HepG2 (cell line): Measurements from ENCODE around the gene CCT6A. TPM values are rescaled to one million over a fixed set of nuclear protein-coding genes. Genes with fewer than 3 reads are reported as not detected.

ENCODE experiments used
- ATF7-NPFF ChIP-seq: sonication (generic); formaldehyde crosslinking; IDR thresholded peaks from 2 replicates; pipeline ENCODE4 v1.8.1; 2023; ENCODE audit warnings: mild to moderate bottlenecking, low read depth, missing genetic modification reagents, moderate library complexity
- CREB1 ChIP-seq, 2 experiments: fragments of 450-650 bp in 1 of 2; IDR thresholded peaks; 2 replicates each; pipeline ENCODE4 v1.6.1; 2016 to 2017; ENCODE audit warnings: control low read depth in 1 of 2, mild to moderate bottlenecking in 1 of 2, missing compliant biosample characterization in 1 of 2, missing genetic modification characterization in 1 of 2
- CREM ChIP-seq, 2 experiments: sonication (generic) in 1 of 2; formaldehyde crosslinking in 1 of 2; IDR thresholded peaks; 2 replicates each; pipeline versions ENCODE4 v1.4.0 to v1.6.1; 2016 to 2020; ENCODE audit warnings: antibody characterized with exemption in 1 of 2, mild to moderate bottlenecking in 1 of 2, missing genetic modification reagents in 1 of 2
- ETV6 ChIP-seq: sonication (generic); formaldehyde crosslinking; conservative IDR thresholded peaks from 2 replicates; pipeline ENCODE4 v1.4.0; 2020; ENCODE audit warnings: missing genetic modification reagents
- HOXA9 ChIP-seq: sonication (generic); formaldehyde crosslinking; IDR thresholded peaks from 2 replicates; pipeline ENCODE4 v1.8.1; 2022; ENCODE audit warnings: missing genetic modification reagents, mild to moderate bottlenecking, moderate library complexity, borderline replicate concordance
- JUNB ChIP-seq: sonication (generic); formaldehyde crosslinking; IDR thresholded peaks from 2 replicates; pipeline ENCODE4 v1.8.0; 2022; ENCODE audit warnings: missing genetic modification reagents, mild to moderate bottlenecking, borderline replicate concordance
- KAT8 ChIP-seq: IDR thresholded peaks from 2 replicates; pipeline ENCODE4 v1.6.1; 2016; ENCODE audit warnings: missing genetic modification reagents, missing compliant biosample characterization
- KDM6A ChIP-seq: IDR thresholded peaks from 2 replicates; pipeline ENCODE4 v1.6.1; 2016; ENCODE audit warnings: low read depth
- MTERF4 ChIP-seq: sonication (generic); formaldehyde crosslinking; IDR thresholded peaks from 2 replicates; pipeline ENCODE4 v1.8.0; 2023; ENCODE audit warnings: mild to moderate bottlenecking, missing genetic modification reagents
- POLR2G ChIP-seq: fragments of 200-400 bp; formaldehyde crosslinking; IDR thresholded peaks from 2 replicates; pipeline ENCODE4 v1.6.1; 2018; ENCODE audit warnings: mild to moderate bottlenecking, low read depth, low read length, moderate library complexity
- SAP130 ChIP-seq: IDR thresholded peaks from 2 replicates; pipeline ENCODE4 v1.6.1; 2016; ENCODE audit warnings: low read depth
- SP140L ChIP-seq: sonication (generic); formaldehyde crosslinking; IDR thresholded peaks from 2 replicates; pipeline ENCODE4 v1.4.0; 2020; ENCODE audit warnings: missing genetic modification reagents, borderline replicate concordance
- STAT5B ChIP-seq: sonication (generic); formaldehyde crosslinking; IDR thresholded peaks from 2 replicates; pipeline ENCODE4 v1.4.0; 2020; ENCODE audit warnings: missing genetic modification reagents
- TRIM24 ChIP-seq: sonication (generic); formaldehyde crosslinking; IDR thresholded peaks from 2 replicates; pipeline ENCODE4 v1.8.0; 2022; ENCODE audit warnings: mild to moderate bottlenecking, missing genetic modification reagents
- ZKSCAN8 ChIP-seq: IDR thresholded peaks from 2 replicates; pipeline ENCODE4 v1.6.1; 2016; ENCODE audit warnings: borderline replicate concordance, missing genetic modification reagents, missing compliant biosample characterization
- ZNF275 ChIP-seq: sonication (generic); formaldehyde crosslinking; IDR thresholded peaks from 2 replicates; pipeline ENCODE4 v1.8.0; 2022; ENCODE audit warnings: missing genetic modification reagents, mild to moderate bottlenecking, inconsistent platforms, borderline replicate concordance
- ZNF451 ChIP-seq: sonication (generic); formaldehyde crosslinking; IDR thresholded peaks from 2 replicates; pipeline ENCODE4 v1.5.0; 2020; ENCODE audit warnings: mild to moderate bottlenecking, missing genetic modification reagents
- polyA plus RNA-seq, 8 experiments: library from polyadenylated mRNA; depleted of rRNA in 3 of 8; stranded (reverse) in 7 of 8; unstranded in 1 of 8; fragments of >200 nt; fragmentation: Illumina TruSeq in 4 of 8; extraction: Trizol in 4 of 8; gene quantifications; 2 replicates each; pipeline versions ENCODE4 v1.2.1 to v1.2.3, GENCODE V29; 2011 to 2016; ENCODE audit warnings: low read depth in 4 of 8, missing spikeins in 1 of 8, mixed read lengths in 1 of 8; ENCODE audit not compliant: insufficient read depth in 1 of 8
- total RNA-seq, 5 experiments: library from RNA; depleted of rRNA; stranded (reverse); fragments of >200 nt; fragmentation: Illumina TruSeq; extraction: Trizol; gene quantifications; 2 replicates each; pipeline ENCODE4 v1.2.3, GENCODE V29; 2016; ENCODE audit warnings: low read depth in 1 of 5
- TF ChIP-seq, protein P1 (sequence below), 2 experiments: sonication (generic) in 1 of 2; formaldehyde crosslinking in 1 of 2; IDR thresholded peaks; 2 replicates each; pipeline versions ENCODE4 v1.5.1 to v1.6.1; 2011 to 2020; ENCODE audit warnings: borderline replicate concordance in 1 of 2, low read depth in 1 of 2, low read length in 1 of 2, mild to moderate bottlenecking in 1 of 2, missing genetic modification reagents in 1 of 2, moderate library complexity in 1 of 2

Gene CCT6A
- total and polyA plus RNA-seq, 2 of the 13 experiments (the other 11 are each of a cell fraction or from before 2014, with no cell fraction given) = 219 to 292 TPM

- peak; percentile 64 for TF ChIP-seq POLR2G
- peak; percentile 89 for TF ChIP-seq SAP130
- no peak for TF ChIP-seq TRIM24
- peak; percentile 33 for TF ChIP-seq JUNB (CRISPR knock-in tag)
- no peak for TF ChIP-seq ETV6 (CRISPR knock-in tag)
- no peak for TF ChIP-seq STAT5B (CRISPR knock-in tag)
- peak; percentile 78; the same call in 1 of the 2 replicates for TF ChIP-seq ATF7-NPFF (CRISPR knock-in tag)
- TF ChIP-seq ZKSCAN8 (CRISPR knock-in tag) = no peak
- TF ChIP-seq CREB1 (IDR thresholded peaks at IDR 0.05) = peak; percentile 91
- TF ChIP-seq CREB1 (CRISPR knock-in tag; IDR thresholded peaks at IDR 0.05) = peak; percentile 91
- peak; percentile 84 for TF ChIP-seq CREM (IDR thresholded peaks at IDR 0.05)
- no peak for TF ChIP-seq CREM (CRISPR knock-in tag; IDR thresholded peaks at IDR 0.05)
- TF ChIP-seq HOXA9 (CRISPR knock-in tag) = 0 out of 2 replicates have a peak, but pooled peaks have one; percentile 63
- 0 out of 2 replicates have a peak, but pooled peaks have one; percentile 27 for TF ChIP-seq SP140L
- TF ChIP-seq, protein P1, sequence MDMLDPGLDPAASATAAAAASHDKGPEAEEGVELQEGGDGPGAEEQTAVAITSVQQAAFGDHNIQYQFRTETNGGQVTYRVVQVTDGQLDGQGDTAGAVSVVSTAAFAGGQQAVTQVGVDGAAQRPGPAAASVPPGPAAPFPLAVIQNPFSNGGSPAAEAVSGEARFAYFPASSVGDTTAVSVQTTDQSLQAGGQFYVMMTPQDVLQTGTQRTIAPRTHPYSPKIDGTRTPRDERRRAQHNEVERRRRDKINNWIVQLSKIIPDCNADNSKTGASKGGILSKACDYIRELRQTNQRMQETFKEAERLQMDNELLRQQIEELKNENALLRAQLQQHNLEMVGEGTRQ (IDR thresholded peaks at IDR 0.05; ENCODE audit: low read depth, low read length) = peak; percentile 57; the same call in 1 of the 2 replicates
- TF ChIP-seq, protein P1 (CRISPR knock-in tag; IDR thresholded peaks at IDR 0.05; ENCODE audit: borderline replicate concordance) = peak; percentile 71
- TF ChIP-seq KDM6A (CRISPR knock-in tag) = no peak
- TF ChIP-seq KAT8 (CRISPR knock-in tag) = peak; percentile 98
- TF ChIP-seq ZNF451 (CRISPR knock-in tag) = peak; percentile 73; the same call in 1 of the 2 replicates
- 0 out of 2 replicates have a peak, but pooled peaks have one; percentile 17 for TF ChIP-seq MTERF4 (CRISPR knock-in tag)
- TF ChIP-seq ZNF275 (CRISPR knock-in tag) = no peak
These were observed 54.8 kb downstream of the CCT6A start, which contains the start of gene CHCHD2 (continued) for GRCh38 chr7:56106108-56107073.
